H1 (cell line): ENCODE measurements around the gene TMEM40. TPM values are rescaled to one million over a fixed set of nuclear protein-coding genes. Genes with fewer than 3 reads are reported as not detected.

Experiments used
- ATF2 ChIP-seq: IDR thresholded peaks from 2 replicates; pipeline ENCODE4 v1.6.1; 2012; ENCODE audit warnings: low read length, inconsistent platforms
- POLR2AphosphoS5 ChIP-seq: IDR thresholded peaks from 2 replicates; pipeline ENCODE4 v1.6.1; 2011; ENCODE audit warnings: low read depth, low read length
- RBBP5 ChIP-seq: IDR thresholded peaks from 2 replicates; pipeline ENCODE4 v1.7.1; 2012; ENCODE audit warnings: low read depth, mild to moderate bottlenecking, inconsistent platforms, low read length, moderate library complexity, borderline replicate concordance
- RFX5 ChIP-seq: IDR thresholded peaks from 2 replicates; pipeline ENCODE4 v1.6.1; 2011; ENCODE audit warnings: low read depth, low read length, improper control_type of control experiment, borderline replicate concordance
- RXRA ChIP-seq: IDR thresholded peaks from 2 replicates; pipeline ENCODE4 v1.6.1; 2011; ENCODE audit warnings: low read depth, mild to moderate bottlenecking, low read length, moderate library complexity; ENCODE audit not compliant: insufficient read depth
- polyA plus RNA-seq, 7 experiments: library from polyadenylated mRNA; depleted of rRNA in 3 of 7; stranded (reverse) in 5 of 7; unstranded in 2 of 7; fragments of >200 nt in 5 of 7; fragments of 200-250 nt in 2 of 7; gene quantifications; 1 replicate in 5 of 7; 2 replicates in 1 of 7; 4 replicates in 1 of 7; pipeline versions ENCODE4 v1.2.1 to v1.2.3, GENCODE V29; 2011 to 2013; ENCODE audit warnings: missing spikeins in 2 of 7, mixed read lengths in 2 of 7
- total RNA-seq: library from RNA; stranded (reverse); fragmentation: NEBNext Ultra II Directional; extraction: Animal tissue kit (Norgen Biotek cat#: 25700); gene quantifications from 2 replicates; pipeline ENCODE4 v1.2.1, GENCODE V29; 2021

The TMEM40 gene
- total and polyA plus RNA-seq, 2 of the 8 experiments (the other 6 are each of a cell fraction or from before 2014, with no cell fraction given), result 0.18 TPM; not detected in 1

- no peak for TF ChIP-seq POLR2AphosphoS5
- no peak for TF ChIP-seq RBBP5
- TF ChIP-seq RFX5, result no peak
- no peak for TF ChIP-seq ATF2
- no peak for TF ChIP-seq RXRA
- TF ChIP-seq, all 59 proteins: peak for 0
These were observed 49.5 kb upstream of the TMEM40 start (continued) for GRCh38 chr3:12808587-12808986.
